SH-SY5Y (cell line): Measurements from ENCODE around the gene UNC119.

Experiments used
- GATA2 ChIP-seq: IDR thresholded peaks from 2 replicates; pipeline ENCODE4 v1.6.1; 2011; ENCODE audit warnings: mild to moderate bottlenecking, low read depth, low read length
- GATA3 ChIP-seq: IDR thresholded peaks from 2 replicates; pipeline ENCODE4 v1.6.1; 2011; ENCODE audit warnings: low read depth, mild to moderate bottlenecking, low read length, moderate library complexity

DNA sequence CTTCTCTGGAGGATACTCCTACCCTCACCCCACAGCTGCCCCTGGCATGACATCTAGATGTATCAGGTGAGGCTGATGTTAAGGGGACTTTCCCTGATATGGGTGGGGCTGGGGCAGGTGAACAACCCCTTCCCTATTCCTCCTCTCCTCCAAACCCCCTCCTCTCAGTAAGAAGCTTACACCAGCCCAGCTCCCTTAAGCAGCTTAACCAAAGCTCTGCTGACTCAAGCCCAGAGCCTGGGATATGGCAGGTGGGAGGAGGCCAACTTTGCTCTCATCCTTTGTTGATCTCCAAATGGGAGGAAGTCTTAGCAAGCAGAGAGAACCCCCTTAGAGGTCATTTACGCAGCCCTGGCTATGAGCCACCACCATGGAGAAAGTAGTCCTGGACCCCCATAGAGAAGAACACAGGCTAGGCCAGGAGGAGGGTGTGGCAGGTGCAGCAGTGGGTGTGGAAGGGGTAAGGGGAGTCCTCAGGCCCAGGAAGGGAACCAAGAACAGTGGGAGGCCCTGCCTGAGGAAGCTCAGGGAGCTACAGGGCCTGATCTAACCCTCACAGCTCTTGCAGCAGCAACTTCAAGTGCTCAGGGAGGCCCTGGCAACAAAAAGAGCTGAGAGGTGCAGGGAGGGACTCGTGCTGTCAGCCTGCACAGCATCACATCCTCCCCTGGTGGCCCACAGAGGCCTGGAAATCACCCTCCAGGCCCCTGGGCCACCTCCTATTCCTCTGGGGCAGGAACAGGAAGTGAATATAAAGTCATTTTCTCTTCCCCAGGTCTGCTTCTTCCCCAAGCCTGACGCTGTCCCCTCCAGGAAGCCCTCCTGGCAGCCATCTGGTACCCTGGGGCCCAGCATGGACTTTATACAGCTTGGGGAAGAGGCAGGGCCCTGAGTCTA, 2.9 kb downstream of the UNC119 start:
- TF ChIP-seq GATA3: no peak
- no peak for TF ChIP-seq GATA2
